ENCODE measurements around the gene SKAP1.

DNA sequence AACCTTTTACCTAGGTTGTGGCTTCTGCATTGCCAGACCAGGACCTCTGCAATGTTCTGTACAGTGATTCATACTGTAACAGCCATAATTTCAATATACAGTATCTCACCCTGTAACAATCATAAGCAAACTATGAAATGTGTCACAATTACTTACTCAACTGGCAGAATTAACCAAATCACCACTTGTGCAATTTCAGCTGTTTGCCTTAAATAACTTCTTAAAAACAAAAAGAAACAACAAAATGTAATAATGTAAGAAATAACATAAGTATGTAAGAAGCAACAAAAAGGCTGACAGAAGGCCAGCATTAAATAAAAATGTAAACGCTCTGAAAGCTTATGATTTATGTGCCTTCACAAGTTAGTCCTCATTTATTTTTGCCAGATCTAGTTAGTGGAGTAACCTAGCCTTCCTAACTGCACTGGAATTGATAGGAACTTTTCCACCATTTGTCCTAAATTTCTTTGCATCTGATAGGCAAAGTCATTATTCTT, 96.9 kb downstream of the SKAP1 start:
- TF ChIP-seq CTCF (IDR thresholded peaks at IDR 0.05), result no peak
- no peak for TF ChIP-seq POLR2A (IDR thresholded peaks at IDR 0.05)
